Lung (tissue), 12 donors: Measurements from ENCODE around the gene GRID2. TPM values are rescaled to one million over a fixed set of nuclear protein-coding genes. Genes with fewer than 3 reads are reported as not detected.

Experiments
- ATAC-seq: fragments of 200-7000 bp; cut with Tn5 transposase; one replicate; pipeline ENCODE4 v1.9.1; 2020; ENCODE audit warnings: moderate number of reproducible peaks; ENCODE audit not compliant: insufficient read depth, low FRiP score
- DNase-seq, 3 donors: peaks; one replicate each; pipeline ENCODE4 v3.0.0-alpha.2; 2013 to 2017
- H3K27ac ChIP-seq, 2 donors: one replicate each; pipeline ENCODE4 v1.5.1; 2013; ENCODE audit warnings: mild to moderate bottlenecking in 2 of 2, moderate library complexity in 2 of 2, control low read depth in 1 of 2, inconsistent platforms in 1 of 2, low read depth in 1 of 2, low read length in 1 of 2
- H3K27me3 ChIP-seq, 3 donors: one replicate each; pipeline ENCODE4 v1.5.1; 2013; ENCODE audit warnings: low read length in 2 of 3; ENCODE audit not compliant: control insufficient read depth in 3 of 3, insufficient read depth in 3 of 3
- H3K36me3 ChIP-seq, 4 donors: one replicate each; pipeline ENCODE4 v1.5.1; 2013; ENCODE audit warnings: low read length in 4 of 4, mild to moderate bottlenecking in 1 of 4, moderate library complexity in 1 of 4; ENCODE audit not compliant: control insufficient read depth in 4 of 4, insufficient read depth in 4 of 4
- H3K4me1 ChIP-seq, 5 donors: one replicate each; pipeline ENCODE4 v1.5.1; 2013; ENCODE audit warnings: low read length in 5 of 5, mild to moderate bottlenecking in 2 of 5, moderate library complexity in 1 of 5; ENCODE audit not compliant: control insufficient read depth in 5 of 5, insufficient read depth in 5 of 5
- H3K4me3 ChIP-seq: one replicate; pipeline ENCODE4 v1.5.1; 2013; ENCODE audit warnings: mild to moderate bottlenecking, control low read depth, moderate library complexity
- H3K9ac ChIP-seq, 2 donors: one replicate each; pipeline ENCODE4 v1.5.1; 2013; ENCODE audit warnings: low read length in 2 of 2, control low read depth in 1 of 2; ENCODE audit not compliant: insufficient read depth in 1 of 2
- H3K9me3 ChIP-seq, 4 donors: one replicate each; pipeline ENCODE4 v1.5.1; 2013; ENCODE audit warnings: low read length in 3 of 4, mild to moderate bottlenecking in 1 of 4, moderate library complexity in 1 of 4; ENCODE audit not compliant: control insufficient read depth in 4 of 4, insufficient read depth in 3 of 4
- WGBS, 2 donors: extraction: QIAGEN DNeasy Blood & Tissue Kit; methylation state at CpG; one replicate each; pipeline ENCODE4 v1.1.7; 2013; 5-methylcytosine and 5-hydroxymethylcytosine counted together
- polyA plus RNA-seq, 2 donors: library from polyadenylated mRNA; stranded (reverse); fragments of 200-250 nt; gene quantifications; one replicate each; pipeline ENCODE4 v1.2.1, GENCODE V29; 2013
- total RNA-seq, 2 donors: library from RNA; depleted of rRNA in 1 of 2; stranded (reverse); fragments of >200 nt in 1 of 2; gene quantifications; one replicate each; pipeline ENCODE4 v1.2.1, GENCODE V29; 2014 to 2021
- TF ChIP-seq, protein P1 (sequence below): IDR thresholded peaks from 2 replicates; pipeline ENCODE4 v1.5.1; 2012; ENCODE audit warnings: mild to moderate bottlenecking; ENCODE audit errors: control extremely low read depth, extremely low read depth
- donor health status: control.
- donor health status: control.
- donor health status: Bipolar disorder and iron deficiency.
- donor health status: healthy.
- donor health status: DM: yes; HTN: yes; CAD: no.

GRID2 gene
- total and polyA plus RNA-seq, 4 donors = 0.09 to 1.3 TPM; not detected in 2

DNA sequence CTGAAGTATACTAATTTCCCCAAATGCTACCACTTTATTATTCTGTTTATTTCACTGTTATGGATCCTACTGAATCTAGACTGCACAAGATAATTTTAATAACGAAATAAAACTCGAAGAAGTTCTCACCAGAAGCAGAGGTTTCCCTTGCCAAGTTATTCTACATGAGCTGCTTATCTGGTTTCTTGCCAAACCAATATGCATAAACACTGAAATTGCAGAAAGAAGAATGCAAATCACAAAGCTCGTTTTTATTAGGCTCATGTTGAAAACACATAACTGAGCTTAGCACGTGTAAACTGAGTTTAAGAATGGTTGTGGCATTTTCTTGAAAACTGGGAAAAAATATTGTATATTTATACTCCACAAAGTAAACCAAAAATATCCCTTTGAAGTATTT lies 35.9 kb downstream of the GRID2 start:
- H3K9ac ChIP-seq = no peak overlapping the region
- DNase-seq (peak in 2 of 3 donors; percentile 43 to 58), ATAC-seq (no peak)
- H3K36me3 ChIP-seq = no peaks in the 10 kb centered on the region
- no peak overlapping the region for H3K4me3 ChIP-seq
- WGBS, 2 donors = 69 to 75% methylated on average over 4 of the region's 4 CpGs
- no peak overlapping the region for H3K27ac ChIP-seq
- H3K9me3 ChIP-seq = no peaks in the 10 kb centered on the region
- H3K27me3 ChIP-seq = no peaks in the 10 kb centered on the region
- TF ChIP-seq, protein P1, sequence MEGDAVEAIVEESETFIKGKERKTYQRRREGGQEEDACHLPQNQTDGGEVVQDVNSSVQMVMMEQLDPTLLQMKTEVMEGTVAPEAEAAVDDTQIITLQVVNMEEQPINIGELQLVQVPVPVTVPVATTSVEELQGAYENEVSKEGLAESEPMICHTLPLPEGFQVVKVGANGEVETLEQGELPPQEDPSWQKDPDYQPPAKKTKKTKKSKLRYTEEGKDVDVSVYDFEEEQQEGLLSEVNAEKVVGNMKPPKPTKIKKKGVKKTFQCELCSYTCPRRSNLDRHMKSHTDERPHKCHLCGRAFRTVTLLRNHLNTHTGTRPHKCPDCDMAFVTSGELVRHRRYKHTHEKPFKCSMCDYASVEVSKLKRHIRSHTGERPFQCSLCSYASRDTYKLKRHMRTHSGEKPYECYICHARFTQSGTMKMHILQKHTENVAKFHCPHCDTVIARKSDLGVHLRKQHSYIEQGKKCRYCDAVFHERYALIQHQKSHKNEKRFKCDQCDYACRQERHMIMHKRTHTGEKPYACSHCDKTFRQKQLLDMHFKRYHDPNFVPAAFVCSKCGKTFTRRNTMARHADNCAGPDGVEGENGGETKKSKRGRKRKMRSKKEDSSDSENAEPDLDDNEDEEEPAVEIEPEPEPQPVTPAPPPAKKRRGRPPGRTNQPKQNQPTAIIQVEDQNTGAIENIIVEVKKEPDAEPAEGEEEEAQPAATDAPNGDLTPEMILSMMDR = no peak
- peaks cover 0 to 7% (median 0%) of the 10 kb centered on the region in 5 donors for H3K4me1 ChIP-seq

DNA sequence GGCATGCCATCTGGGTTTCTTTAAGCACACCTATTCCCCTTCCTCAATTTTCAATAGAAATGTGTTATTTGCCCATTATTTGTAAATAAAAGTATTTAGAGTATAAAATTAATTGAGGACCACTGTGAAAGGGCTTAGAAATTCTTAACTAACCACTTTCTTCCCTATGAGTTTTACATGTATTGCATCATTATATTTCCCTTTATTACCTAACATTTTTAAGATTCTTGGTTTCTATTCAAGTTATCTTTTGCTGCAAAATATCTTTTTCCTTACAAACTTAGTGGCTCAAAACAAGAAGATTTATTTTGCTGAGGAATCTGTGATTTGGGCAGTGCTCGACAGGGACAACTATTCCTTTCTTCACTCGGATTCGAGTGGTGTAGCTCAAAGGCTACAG lies 40.5 kb downstream of the GRID2 start:
- Histone ChIP-seq H3K9ac (no peak overlapping the region), H3K4me3 (no peak overlapping the region), H3K27ac (no peak overlapping the region), H3K27me3 (no peaks in the 10 kb centered on the region), H3K4me1 (no peaks in the 10 kb centered on the region), H3K36me3 (no peaks in the 10 kb centered on the region), H3K9me3 (no peaks in the 10 kb centered on the region)
- TF ChIP-seq, protein P1 = no peak
- no peak for DNase-seq
- 89 to 94% methylated on average over 3 of the region's 3 CpGs for WGBS, 2 donors
- ATAC-seq = no peak

DNA sequence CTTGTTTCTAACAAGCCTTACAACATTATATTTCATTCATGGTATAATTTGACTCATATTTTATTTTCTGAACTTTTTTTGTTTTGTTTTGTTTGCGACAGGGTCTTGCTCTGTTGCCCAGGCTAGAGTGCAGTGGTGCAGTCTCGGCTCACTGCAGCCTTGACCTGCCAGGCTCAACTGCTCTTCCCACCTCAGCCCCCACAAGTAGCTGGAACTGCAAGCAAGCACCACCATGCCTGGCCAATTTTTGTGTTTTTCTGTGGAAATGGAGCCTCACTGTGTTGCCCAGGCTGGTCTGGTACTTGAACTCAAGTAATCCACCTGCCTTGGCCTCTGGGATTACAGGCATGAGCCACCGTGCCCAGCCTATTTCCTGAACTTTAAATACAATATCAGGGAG lies 42.5 kb downstream of the GRID2 start:
- TF ChIP-seq, protein P1 = no peak
- no peaks in the 10 kb centered on the region for H3K27me3 ChIP-seq
- H3K9ac ChIP-seq = no peak overlapping the region
- DNase-seq = no peak
- H3K4me3 ChIP-seq = no peak overlapping the region
- no peaks in the 10 kb centered on the region for H3K4me1 ChIP-seq
- ATAC-seq = no peak
- no peak overlapping the region for H3K27ac ChIP-seq
- no peaks in the 10 kb centered on the region for H3K36me3 ChIP-seq
- H3K9me3 ChIP-seq = no peaks in the 10 kb centered on the region
- 77 to 84% methylated on average over 3 of the region's 3 CpGs for WGBS, 2 donors

DNA sequence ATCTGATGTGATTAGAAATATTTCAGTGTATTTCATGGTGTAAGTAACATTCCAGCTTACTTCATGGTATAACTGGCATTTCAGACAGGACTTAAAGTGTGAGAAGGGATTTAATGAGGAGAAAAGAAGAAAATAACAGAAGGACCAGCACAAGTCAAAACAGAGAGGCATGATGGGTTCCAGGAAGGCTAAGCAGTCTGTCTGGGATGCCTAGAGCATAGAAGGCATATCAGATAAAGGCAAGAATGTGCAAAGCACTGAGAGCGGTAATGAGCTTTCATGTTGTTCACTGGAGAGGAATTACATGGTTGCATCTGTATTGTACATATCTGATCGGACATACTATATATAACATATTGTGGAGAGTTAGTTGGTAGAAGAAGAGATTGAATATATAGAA lies 54.2 kb downstream of the GRID2 start:
- DNase-seq (no peak), ATAC-seq (no peak)
- WGBS, 2 donors = 90 to 93% methylated on average over 2 of the region's 2 CpGs
- Histone ChIP-seq H3K9ac (no peak overlapping the region), H3K4me3 (no peak overlapping the region), H3K4me1 (peaks cover 0 to 9% (median 0%) of the 10 kb centered on the region in 5 donors), H3K9me3 (no peaks in the 10 kb centered on the region), H3K27ac (no peak overlapping the region), H3K36me3 (no peaks in the 10 kb centered on the region), H3K27me3 (no peaks in the 10 kb centered on the region)
- TF ChIP-seq, protein P1 = no peak
